HG03442 (cell line): ENCODE data around the gene OGT.
A peak's percentile ranks its signal among the peaks of the same experiment; 100 is the strongest.
"Not testable (repeated sequence)": the region's sequence is repeated elsewhere in the genome, so short reads cannot be mapped to it uniquely, and the experiment has no call there.

Source experiments
- ATAC-seq: cut with Tn5 transposase; IDR thresholded peaks from one replicate; pipeline ENCODE4 v1.9.1; 2021; ENCODE audit warnings: mild to moderate bottlenecking, moderate library complexity; ENCODE audit not compliant: unreplicated experiment

OGT gene

DNA sequence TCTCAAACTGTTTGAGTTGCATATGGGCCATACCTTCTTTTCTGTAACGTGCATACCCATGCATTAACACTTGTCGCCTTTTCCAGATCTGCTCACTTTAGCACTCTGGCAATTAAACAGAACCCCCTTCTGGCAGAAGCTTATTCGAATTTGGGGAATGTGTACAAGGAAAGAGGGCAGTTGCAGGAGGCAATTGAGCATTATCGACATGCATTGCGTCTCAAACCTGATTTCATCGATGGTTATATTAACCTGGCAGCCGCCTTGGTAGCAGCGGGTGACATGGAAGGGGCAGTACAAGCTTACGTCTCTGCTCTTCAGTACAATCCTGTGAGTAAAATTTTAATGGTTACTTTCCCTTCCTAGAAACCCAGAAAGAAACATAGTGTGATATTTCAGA is 4.8 kb downstream of the OGT start:
- ATAC-seq, result no peak

DNA sequence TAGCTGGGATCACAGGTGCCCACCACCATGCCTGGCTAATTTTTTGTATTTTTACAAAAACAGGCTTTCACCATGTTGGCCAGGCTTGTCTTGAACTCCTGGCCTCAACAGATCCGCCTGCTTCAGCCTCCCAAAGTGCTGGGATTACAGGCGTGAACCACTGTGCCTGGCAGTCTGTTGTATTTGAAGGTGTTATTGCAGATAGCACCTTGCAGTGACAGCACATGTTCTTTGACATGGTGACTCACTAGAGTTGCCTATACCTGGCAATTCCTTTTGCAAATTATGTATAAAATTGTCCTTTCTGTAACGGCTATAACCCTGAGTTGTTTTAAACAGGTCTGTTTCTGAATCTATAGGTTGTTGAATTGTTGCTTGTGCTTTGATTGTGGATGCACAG is 7.9 kb downstream of the OGT start:
- peak; percentile 14 for ATAC-seq

DNA sequence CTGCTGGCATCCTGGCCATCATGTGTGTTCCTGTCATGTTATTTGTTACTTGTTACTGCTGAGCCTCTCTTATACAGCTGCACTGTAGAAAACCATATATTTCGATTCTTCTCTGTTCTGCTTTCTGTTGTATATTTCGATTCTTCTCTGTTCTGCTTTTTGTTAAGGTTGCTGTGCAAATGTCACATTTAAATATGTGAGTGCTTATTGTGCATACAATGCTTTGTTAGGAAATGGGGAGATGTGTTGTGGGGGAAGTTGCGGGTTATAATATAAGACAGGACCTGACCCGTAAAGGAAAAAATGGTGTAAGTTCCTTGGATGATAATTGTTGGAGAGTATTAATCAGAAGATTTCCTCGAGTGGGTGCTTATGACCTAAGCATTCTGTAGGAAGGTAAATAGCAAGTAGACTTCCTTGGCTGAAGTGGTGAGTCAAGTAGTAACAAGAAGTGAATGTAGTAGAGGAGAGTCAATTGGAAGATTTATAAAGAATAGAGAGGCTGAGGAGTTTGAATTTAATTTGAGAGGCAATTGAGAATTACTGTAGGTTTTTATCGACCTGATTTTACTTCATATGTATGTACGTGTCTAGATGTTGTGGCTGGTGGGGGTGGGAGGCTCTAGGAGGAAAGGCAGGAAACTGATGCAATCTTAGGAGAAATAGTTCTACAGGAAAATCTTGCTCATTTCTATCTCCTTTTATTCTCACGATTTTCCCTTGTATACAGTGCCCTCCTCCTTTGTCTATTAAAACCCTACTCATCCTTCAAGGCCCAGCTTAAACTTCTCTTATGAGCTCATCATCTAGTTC is 8.5 kb downstream of the OGT start:
- ATAC-seq, result peak; percentile 70

DNA sequence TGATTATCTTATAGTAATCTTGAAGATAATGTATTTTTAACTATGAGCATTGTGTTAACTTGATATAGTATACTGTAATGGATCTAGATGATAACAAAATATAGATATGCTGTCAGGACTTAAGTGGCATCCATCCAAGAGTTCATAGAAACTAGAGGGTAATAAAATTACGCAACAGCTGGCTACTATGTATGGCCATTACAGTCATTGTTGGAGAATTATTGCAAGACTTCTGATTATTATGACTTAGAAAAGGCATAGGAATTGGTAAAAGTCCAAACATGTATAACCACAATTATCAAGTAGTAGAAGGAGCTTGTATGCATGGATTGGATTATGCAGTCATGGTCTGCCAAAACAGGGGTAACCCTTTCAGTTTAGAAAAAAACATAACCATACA is 9.5 kb downstream of the OGT start:
- no peak for ATAC-seq

DNA sequence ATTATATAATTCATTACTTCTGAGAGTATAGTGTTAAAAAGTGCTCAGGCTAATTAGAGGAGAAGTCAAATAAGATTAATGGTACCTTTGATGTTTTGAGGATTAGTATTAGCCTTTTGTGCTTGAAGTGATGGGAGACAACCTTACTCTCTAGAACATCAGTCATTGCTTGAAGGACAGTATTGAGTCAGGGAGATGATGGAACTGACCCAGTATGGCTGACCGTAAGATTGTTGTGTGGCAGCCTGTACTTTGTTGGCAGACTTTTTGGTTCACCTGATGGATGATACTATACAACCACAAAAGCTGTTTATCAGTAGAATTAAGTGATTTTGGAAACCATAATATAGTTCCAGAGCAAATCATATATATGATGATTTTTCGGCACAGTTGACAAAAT is 9.9 kb downstream of the OGT start:
- ATAC-seq, result no peak

DNA sequence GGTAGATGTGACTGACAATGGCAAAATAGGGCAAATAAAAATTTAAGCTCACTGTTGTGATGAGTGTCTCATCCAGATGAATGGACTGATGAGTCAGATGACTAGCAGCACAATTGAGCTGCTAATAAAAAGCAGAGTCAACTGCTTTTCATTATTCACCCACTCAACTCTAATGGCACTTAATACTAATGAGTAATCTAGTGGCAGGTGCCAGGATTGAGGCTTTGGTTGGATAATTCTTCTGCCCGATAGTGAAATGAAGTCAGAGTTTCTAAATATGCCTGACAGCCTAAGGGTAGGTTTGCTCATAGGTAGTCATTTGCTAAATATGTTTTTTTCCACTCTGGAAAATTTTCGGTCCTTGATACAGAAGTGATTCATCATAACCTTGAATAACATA is 10.4 kb downstream of the OGT start:
- ATAC-seq, result no peak

DNA sequence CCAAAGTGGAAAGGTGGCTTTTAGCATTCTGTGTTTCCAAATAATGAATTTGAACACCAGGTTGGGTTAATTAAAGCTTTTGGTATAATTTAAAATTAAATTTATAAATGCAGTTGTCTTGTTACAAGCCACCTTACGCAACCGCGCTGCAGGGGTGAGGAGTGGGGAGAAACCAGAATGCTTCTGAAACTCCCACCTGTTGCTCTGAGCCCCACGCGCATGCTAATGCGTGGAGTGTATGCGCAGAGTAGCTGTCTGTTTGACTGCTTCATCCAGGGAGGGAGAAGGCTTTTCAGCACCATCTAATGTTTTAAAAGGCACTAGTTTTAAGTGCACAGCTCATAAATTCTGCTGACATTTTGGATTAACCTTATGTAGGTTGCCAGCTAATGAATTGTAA is 12.5 kb downstream of the OGT start:
- ATAC-seq, result no peak

DNA sequence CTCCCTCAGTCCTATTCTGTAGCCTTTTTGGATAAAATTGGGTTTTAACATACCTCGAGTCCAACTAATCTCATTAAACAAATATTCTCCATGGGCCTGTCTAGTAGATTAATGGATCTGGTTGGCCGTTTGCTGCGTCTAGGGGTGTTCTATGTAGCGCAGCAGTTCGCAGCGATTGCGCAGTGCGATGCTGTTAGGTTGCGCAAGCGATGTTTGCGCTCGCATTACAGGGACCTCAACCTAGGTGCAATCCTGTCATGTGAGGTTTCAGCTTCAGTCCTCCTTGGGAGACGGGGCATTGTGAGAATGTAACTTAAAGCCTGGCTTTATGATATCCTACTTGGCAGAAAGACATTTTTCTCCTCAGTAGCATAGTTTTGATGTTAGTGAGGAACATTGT is 14.0 kb downstream of the OGT start:
- no peak for ATAC-seq

DNA sequence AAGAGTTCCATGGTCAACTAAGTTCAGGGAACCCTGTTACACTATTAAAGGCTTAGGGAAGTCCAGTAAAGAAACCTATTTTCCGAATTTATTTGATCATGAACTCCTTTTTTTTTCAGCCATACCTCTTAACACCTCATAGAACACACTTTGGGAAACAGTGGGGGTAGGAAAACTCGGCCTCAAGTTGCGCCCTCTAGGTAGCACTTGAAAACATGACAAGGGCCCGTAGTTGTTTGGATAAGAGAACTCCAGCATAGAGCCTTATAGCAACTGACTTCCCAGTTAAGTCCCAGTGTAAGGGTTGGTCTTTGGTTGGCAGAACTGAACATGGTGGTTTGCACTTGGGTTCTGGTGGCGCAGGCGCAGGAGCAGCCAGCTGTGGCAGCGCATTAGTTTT is 14.4 kb downstream of the OGT start:
- ATAC-seq, result no peak

DNA sequence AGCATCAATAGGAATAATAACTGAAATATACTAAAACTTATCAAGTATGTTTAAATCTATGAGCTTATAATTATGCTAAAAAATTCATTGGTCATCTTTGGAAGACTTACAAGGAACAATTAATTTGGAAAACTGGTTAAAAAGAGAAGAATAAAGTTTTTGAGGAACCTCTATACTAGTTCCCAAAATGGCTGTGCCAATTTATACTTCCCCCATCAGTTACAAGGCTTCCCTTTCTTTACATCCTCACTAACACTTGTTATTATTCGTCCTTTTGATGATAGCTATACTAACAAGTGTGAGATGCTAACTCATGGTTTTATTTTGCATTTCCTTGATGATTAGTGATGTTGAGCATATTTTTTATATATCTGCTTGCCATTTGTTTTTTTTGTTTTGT is 17.1 kb downstream of the OGT start:
- no peak for ATAC-seq

DNA sequence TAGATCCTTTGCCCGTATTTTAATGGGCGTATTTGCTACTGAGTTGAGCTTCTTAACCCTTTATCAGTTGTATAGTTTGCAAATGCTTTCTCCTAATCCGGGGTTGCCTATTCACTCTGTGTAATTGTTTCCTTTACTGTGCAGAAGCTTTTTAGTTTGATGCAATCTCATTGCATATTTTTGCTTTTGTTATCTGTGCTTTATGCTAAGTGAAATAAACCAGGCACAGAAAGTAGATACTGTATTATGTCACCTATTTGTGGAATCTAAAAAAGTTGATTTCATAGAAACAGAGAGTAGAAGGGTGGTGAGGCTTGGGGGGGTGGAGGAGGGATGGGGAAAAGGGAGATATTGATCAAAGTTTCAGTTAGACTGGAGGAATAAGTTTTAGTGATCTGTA is 17.7 kb downstream of the OGT start:
- no peak for ATAC-seq

DNA sequence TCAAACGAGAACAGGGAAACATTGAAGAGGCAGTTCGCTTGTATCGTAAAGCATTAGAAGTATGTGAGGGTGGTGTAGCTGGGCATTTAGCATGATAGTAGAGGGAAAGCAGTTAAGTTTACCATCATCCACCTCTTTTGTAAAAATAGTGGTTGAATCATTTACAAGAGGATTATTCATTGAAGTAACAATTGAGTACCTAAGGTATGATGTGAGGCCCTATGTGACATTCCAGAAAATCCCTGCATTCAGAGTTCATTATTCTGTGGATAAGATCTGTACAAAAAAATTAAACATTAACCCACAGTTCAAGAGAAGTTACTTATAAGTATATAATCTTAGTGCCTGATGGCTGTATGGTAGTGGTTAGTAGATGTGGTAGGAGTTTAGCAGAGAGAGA is 23.1 kb downstream of the OGT start:
- ATAC-seq, result no peak

DNA sequence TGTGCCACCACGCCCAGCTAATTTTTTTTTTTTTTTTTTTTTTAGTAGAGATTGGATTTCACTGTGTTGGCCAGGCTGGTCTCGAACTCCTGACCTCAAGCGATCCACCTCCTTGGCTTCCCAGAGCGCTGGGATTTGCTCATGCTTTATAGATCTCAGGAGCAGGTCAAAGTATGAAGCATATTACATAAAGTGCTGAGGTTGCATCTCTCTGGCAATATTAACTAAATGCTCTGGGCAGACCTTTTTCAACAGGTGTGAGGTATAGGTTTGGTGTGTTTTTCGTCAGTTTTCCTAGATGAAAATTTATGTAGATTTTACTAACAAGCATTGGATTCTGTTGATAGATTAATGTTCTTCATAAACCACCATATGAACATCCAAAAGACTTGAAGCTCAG is 26.0 kb downstream of the OGT start:
- no peak for ATAC-seq

DNA sequence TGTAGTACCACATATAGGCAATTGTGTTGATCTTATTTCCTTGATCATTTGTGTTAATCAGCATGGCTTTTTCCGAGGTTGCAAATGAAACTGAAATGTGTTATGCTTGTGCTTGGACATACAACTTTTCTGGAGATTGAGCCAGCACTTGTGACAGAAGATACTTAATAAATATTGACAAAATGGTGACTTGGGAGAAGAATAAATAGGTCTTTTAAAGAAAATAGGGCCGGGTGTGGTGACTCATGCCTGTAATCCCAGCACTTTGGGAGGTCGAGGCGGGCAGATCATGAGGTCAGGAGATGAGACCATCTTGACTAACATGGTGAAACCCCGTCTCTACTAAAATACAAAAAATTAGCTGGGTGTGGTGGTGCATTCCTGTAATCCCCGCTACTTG is 26.9 kb downstream of the OGT start:
- not testable (repeated sequence) for ATAC-seq

DNA sequence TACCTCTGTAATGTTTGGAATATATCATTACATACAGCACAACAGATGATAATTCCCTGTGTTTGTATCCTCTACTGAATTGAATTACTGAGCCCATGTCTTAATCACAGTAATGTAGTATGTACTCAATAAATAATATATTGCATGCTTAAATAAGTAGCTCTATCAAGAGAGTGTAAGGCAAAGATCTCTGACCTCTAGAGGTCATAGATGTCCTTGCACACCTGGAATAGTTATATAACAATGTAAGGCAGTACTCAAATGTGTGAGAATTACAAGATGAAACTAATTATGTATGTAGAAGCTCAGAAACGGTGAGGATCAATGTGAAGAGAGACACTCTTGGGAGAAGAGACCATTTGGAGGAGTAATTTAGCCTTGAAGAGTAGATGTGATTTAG is 31.0 kb downstream of the OGT start:
- no peak for ATAC-seq

DNA sequence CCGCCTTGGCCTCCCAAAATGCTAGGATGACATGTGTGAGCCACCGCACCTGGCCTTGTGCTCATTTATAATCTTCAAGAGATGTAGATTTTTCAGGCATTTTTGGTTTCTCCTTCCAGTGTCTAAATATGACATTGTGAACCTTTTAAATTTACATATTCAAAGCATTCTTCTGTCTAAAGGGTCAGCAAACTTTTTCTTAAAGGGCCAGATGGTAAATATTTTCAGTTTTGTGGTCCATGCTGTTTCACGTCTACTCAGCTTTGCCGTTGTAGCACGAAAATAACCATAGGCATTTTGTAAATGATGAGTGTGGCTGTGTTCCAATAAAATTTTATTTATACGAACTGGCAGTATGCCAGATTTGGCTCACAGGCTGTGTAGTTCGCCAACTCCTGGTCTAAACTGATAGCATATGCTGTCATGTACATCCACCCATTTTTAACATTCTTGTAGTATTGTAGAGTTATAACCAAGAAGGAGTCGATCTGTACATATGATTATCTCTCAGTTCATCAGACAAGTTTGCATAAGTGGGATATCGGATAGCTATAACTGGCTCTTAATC is 32.7 kb downstream of the OGT start:
- no peak for ATAC-seq

DNA sequence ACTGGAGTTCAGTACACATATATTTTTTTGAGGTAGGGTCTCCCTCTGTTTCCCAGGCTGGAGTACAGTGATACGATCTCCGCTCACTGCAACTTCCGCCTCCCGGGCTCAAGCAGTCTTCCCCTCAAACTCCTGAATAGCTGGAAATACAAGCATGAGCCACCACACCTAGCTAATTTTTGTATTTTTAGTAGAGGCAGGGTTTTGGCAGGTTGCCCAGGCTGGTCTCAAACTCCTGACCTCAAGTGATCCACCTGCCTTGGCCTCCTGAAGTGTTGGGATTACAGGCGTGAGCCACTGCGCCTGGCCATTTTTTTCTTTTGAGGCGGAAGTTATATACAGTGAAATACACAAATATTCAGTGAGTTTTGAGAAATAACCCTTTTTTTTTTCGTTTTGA is 38.5 kb downstream of the OGT start:
- ATAC-seq, result not testable (repeated sequence)

DNA sequence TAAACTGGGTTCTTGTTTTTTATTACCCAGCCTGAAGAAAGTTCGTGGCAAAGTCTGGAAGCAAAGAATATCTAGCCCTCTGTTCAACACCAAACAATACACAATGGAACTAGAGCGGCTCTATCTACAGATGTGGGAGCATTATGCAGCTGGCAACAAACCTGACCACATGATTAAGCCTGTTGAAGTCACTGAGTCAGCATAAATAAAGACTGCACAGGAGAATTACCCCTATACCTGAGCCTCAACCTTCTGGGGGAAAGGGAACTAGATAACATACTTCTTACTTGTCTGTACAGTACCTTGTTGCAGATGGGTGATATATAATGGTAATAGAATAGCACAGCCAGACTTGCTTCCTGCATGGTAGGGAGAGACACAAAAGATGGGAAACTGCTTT is 40.7 kb downstream of the OGT start:
- ATAC-seq, result no peak

DNA sequence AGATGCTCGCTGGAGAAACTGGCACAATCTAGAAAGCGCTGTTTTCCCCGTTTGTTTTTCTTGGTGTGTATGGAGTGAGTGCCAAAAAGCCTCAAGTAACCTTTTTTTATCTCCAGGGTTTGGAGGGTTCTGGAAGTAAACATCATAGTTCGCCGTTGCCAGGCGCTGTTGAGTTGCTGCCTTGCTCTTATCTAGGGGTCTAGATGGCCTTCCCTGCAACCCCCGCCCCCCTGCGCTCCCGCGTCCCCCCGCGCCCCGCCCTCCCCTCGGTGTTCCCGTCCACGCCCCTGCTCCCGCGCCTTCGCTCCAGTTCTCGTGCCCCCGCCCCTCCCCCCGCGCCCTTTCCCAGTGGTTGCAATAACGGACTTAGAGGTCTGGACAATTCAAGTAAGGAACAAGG is 44.8 kb downstream of the OGT start:
- no peak for ATAC-seq

DNA sequence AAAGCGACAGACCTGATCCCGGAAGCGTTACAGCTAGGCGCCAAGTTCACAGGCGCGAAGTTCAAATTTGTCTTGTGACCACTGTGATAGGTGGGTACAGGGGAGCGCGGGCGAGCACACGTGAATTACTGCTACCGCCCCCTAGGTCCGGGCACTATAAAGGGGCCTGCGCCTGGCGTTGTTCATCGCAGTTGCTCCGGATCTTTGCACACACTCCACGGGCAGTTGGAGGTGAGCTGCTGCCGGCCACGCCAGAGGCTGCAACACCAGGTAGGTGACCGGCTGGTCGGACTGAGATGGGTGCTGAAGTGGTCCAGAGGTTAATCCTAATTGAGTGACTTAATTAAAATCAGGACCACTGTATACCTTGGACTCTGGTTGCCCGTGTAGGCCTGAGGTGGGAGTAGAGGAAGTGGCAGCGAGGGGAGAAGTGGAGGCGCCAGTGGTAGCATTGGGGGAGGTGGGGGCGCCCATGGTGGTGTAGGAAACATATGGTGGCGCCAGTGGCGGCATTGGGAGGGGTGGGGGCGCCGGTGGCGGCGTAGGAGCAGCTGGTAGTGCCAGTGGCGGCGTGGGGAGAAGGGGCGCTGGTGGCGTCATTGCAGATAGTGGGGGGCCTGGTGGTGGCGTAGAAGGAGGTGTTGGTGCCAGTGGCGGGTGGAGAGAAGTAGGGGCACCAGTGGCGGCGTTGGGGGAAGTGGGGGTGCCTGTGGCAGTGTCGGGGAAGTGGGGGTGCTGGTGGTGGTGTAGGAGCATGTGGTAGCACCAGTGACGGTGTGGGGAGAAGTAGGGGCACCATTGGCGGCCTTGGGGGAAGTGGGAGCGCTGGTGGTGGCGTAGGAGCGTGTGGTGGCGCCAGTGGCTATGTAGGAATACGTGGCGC is 45.6 kb downstream of the OGT start, which contains the start of gene GCNA:
TSS of gene GCNA (plus strand) at position 185 of the 883 bp plus-strand sequence. CDS start 2,385 bp downstream, outside the sequence.
- ATAC-seq, result no peak

DNA sequence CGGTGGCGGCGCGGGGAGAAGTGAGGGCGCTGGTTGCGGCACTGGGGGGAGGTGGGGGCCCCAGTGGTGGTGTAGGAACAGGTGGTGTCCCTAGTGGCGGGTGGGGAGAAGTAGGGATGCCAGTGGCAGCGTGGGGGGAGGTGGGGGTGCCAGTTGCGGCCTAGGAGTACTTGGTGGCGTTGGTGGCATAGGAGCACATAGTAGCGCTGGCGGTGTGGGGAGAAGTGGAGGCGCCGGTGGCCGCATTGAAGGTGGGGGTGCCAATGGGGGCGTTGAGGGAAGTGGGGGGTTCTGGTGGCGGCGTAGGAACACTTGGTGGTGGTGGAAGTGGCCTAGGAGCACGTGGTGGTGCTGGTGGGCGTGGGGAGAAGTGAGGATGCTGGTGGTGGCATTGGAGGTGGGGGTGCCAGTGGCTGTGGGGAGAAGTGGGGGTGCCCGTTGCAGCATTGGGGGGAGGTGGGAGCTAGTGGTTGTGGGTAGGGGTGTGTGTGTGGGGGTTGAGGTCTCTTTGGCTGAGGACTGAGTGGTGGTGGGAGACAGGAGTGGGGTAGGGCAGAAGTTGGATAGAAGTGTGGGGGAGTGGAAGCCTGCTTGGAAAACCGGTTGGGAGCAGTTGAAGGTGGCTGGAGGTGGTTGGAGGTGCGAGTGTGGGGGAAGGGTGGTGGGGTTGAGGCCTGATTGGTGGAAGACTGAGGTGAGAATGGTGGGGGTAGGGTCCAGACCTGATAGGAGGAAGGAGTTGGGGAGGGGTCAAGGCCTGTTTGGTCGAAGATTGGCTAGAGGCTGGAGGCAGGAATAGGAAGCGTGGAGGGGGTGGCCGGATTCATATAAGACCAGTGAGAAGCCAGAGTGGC is 46.5 kb downstream of the OGT start:
- no peak for ATAC-seq
